GM12864 (cell line): ENCODE measurements around the gene SUCLG1.
"Not testable (repeated sequence)": the region's sequence is repeated elsewhere in the genome, so short reads cannot be mapped to it uniquely, and the experiment has no call there.

Experiments used
- DNase-seq: peaks from one replicate; pipeline ENCODE4 v3.0.0-alpha.2; 2011; ENCODE audit warnings: low read depth
- H3K4me3 ChIP-seq: 2 replicates; pipeline ENCODE4 v1.5.1; 2011; ENCODE audit warnings: mild to moderate bottlenecking, low read depth, low read length, control low read depth
- CTCF ChIP-seq: IDR thresholded peaks from 2 replicates; pipeline ENCODE4 v1.5.1; 2011; ENCODE audit warnings: low read depth, mild to moderate bottlenecking, moderate library complexity, low read length, control low read depth, inconsistent platforms; ENCODE audit errors: missing control alignments

The SUCLG1 gene

GRCh38 chr2:84482603-84483002 is 23.5 kb upstream of the SUCLG1 start:
- no peak for DNase-seq
- TF ChIP-seq CTCF = no peak
- H3K4me3 ChIP-seq = no peak overlapping the region

GRCh38 chr2:84481702-84482101 is 22.6 kb upstream of the SUCLG1 start:
- H3K4me3 ChIP-seq = no peak overlapping the region
- no peak for DNase-seq
- no peak for TF ChIP-seq CTCF

GRCh38 chr2:84478867-84479266 is 19.8 kb upstream of the SUCLG1 start:
- H3K4me3 ChIP-seq = no peak overlapping the region
- TF ChIP-seq CTCF = no peak
- DNase-seq = no peak

- TF ChIP-seq CTCF = no peak
- no peak for DNase-seq
- H3K4me3 ChIP-seq = no peak overlapping the region
Measured at GRCh38 chr2:84477886-84478285, 18.8 kb upstream of the SUCLG1 start.

- H3K4me3 ChIP-seq = no peak overlapping the region
- DNase-seq = no peak
- no peak for TF ChIP-seq CTCF
Measured at GRCh38 chr2:84474176-84474575, 15.1 kb upstream of the SUCLG1 start.

DNA sequence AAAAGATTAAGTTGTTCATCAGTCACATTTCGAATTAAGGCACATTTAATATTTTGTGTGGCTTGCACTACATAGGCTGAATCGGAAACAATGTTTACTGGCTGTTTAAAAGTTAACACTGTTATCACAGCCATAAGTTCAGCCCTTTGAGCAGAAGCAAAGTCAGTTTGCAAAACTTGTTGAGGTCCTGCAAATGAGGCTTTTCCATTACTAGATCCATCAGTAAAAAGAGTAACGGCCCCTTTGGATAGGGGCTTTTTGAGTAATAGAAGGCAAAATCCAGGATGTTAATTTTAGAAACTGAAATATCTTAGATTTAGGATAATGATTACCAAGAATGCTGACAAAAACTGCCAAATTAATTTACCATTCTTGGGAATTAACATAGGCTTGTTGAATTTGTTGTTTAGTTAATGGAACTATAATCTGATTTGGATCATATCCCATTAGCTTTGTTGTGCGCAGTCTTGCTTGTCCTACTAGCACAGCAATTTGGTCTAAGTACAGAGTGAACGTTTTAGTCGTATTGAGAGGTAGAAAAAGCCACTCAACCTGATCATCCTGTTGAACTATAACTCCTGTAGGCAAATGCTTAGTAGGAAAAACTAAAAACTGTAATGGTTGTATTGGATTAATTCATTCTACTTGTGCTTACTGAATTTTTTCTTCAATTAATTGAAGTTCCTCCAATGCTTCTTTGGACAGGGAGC is 13.9 kb upstream of the SUCLG1 start:
- DNase-seq = no peak
- no peak overlapping the region for H3K4me3 ChIP-seq
- no peak for TF ChIP-seq CTCF

- not testable (repeated sequence) for DNase-seq, H3K4me3 ChIP-seq
Measured at GRCh38 chr2:84472423-84472822, 13.3 kb upstream of the SUCLG1 start.
